GM12872 (cell line): ENCODE results near the gene FGFR4.

Source experiments
- CTCF ChIP-seq: IDR thresholded peaks from 3 replicates; pipeline ENCODE4 v1.5.1; 2011; ENCODE audit warnings: low read depth, mild to moderate bottlenecking, low read length, moderate library complexity; ENCODE audit not compliant: insufficient read depth

The FGFR4 gene

GRCh38 chr5:177092178-177093081, 5.7 kb downstream of the FGFR4 start:
- TF ChIP-seq CTCF, result no peak

GRCh38 chr5:177093082-177093712, 6.5 kb downstream of the FGFR4 start:
- no peak for TF ChIP-seq CTCF

DNA sequence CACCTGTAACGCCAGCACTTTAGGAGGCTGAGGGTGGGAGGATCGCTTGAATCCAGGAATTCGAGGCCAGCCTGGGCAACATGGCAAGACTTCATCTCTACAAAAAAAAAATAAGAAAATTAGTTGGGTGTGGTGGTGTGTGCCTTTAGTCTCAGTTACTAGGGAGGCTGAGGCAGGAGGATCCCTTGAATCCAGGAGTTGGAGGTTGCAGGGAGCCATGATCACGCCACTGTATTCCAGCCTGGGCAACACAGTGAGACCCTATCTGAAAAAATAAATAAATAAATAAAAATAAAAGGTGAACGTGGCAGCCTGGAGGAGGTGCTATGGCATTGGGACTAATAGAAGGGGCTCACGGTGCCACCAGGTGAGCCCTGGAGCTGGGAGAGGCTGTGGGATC, 7.1 kb downstream of the FGFR4 start:
- no peak for TF ChIP-seq CTCF

GRCh38 chr5:177094224-177095087, 7.7 kb downstream of the FGFR4 start:
- no peak for TF ChIP-seq CTCF

GRCh38 chr5:177095088-177095669, 8.5 kb downstream of the FGFR4 start:
- no peak for TF ChIP-seq CTCF

- TF ChIP-seq CTCF, result no peak
Observed at GRCh38 chr5:177096162-177097015, 9.7 kb downstream of the FGFR4 start.
